ENCODE results near the gene SMNDC1. TPM values are rescaled to one million over a fixed set of nuclear protein-coding genes. Genes with fewer than 3 reads are reported as not detected.
A peak's percentile ranks its signal among the peaks of the same experiment; 100 is the strongest.

Gene SMNDC1
- total and polyA plus RNA-seq, 4 donors, result 4.9 to 6.8 (median 6.0) TPM

DNA sequence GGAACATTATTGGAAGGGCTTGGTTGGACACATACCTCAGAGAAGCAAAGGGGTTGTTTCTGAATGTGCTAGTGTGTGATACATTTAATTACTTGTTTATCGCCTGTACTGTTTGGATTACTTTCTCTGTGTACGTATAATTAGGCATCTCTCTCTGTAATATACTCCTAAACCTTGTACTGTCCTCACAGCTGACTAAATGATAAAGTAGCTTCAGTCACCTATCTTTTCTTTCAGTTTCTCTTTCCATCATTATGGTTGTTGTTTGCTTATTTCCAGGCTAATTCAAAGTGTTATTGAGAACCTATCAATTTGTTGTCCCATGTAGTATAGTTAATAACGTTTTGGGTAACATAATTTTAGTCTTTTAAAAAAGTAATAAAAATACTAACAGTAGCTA is 63.3 kb downstream of the SMNDC1 start:
- peak overlapping the region; percentile 10 to 21 for H3K27ac ChIP-seq (ENCODE audit: low read depth in 1 of 2, low read length in 2 of 2)
- H3K4me3 ChIP-seq (ENCODE audit: low read depth in 1 of 3, low read length in 3 of 3), result peak overlapping the region in 1 of 3 donors; percentile 27
- no peak overlapping the region for H3K9ac ChIP-seq (ENCODE audit: low read depth in 1 of 2, low read length in 2 of 2)
- no peaks in the 10 kb centered on the region for H3K27me3 ChIP-seq (ENCODE audit: control insufficient read depth in 4 of 4, insufficient read depth in 4 of 4, low read length in 3 of 4)
- 31% methylated on average over 3 of the region's 3 CpGs for WGBS
- no peak for DNase-seq (ENCODE audit: low spot score)
- no peaks in the 10 kb centered on the region for H3K9me3 ChIP-seq (ENCODE audit: control insufficient read depth in 4 of 4, low read length in 3 of 4)
- H3K36me3 ChIP-seq (ENCODE audit: control insufficient read depth in 4 of 4, insufficient read depth in 3 of 4, low read depth in 1 of 4, low read length in 3 of 4), result peaks cover 0 to 13% (median 0%) of the 10 kb centered on the region in 4 donors
- H3K4me1 ChIP-seq (ENCODE audit: control insufficient read depth in 4 of 4, insufficient read depth in 4 of 4, low read length in 3 of 4), result peaks cover 0 to 18% (median 4%) of the 10 kb centered on the region in 4 donors
- TF ChIP-seq HNF4A (conservative IDR thresholded peaks at IDR 0.05) (peak in 1 of 2 donors; percentile 22), REST (IDR thresholded peaks at IDR 0.05) (no peak), TAF1 (conservative IDR thresholded peaks at IDR 0.05) (no peak)

Other genes with a start within 250 kb of the SMNDC1 start
- gene MXI1, start 97.3 kb downstream of the SMNDC1 start, total RNA-seq, result 10 to 100 TPM; 15.5 to 52.0 TPM
- gene MXI1, start 97.3 kb downstream of the SMNDC1 start, polyA plus RNA-seq, result 10 to 100 TPM in 1 of 2 donors, 1 to 10 TPM in 1; 9.6 to 12.9 TPM
- gene DUSP5, start 193.0 kb upstream of the SMNDC1 start, total RNA-seq, result 1 to 10 TPM; 7.5 to 8.9 TPM
- gene DUSP5, start 193.0 kb upstream of the SMNDC1 start, polyA plus RNA-seq, result 1 to 10 TPM; 2.0 to 8.6 TPM

All from liver (tissue), 9 donors.